Epidermal melanocyte (primary cell): ENCODE data around the gene C2.

ENCODE experiments used
- DNase-seq: peaks from one replicate; pipeline ENCODE4 v3.0.0; 2011; ENCODE audit warnings: low spot score; ENCODE audit not compliant: insufficient read length

The C2 gene

GRCh38 chr6:31954511-31954910 lies 27.0 kb downstream of the C2 start:
- DNase-seq, result no peak

DNA sequence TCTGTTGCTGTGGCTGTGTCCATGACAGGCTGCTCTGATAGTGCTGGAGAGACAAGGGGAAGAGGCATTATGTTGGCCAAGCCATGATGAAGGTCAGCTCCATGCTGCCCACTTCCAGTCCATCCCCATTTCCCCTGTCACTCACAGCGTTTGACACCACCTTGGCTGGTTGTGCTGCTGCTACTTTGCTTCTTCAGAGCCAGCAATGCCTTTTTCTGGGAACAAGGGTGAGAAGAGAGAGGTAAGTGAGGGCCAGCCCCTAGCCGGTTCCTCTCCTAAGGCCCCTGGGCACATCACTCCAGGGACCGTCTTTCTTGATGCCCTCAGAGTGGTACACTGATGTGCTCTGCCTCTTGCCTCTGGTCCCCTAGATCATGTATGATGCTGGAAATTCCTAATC lies 29.3 kb downstream of the C2 start:
- no peak for DNase-seq

DNA sequence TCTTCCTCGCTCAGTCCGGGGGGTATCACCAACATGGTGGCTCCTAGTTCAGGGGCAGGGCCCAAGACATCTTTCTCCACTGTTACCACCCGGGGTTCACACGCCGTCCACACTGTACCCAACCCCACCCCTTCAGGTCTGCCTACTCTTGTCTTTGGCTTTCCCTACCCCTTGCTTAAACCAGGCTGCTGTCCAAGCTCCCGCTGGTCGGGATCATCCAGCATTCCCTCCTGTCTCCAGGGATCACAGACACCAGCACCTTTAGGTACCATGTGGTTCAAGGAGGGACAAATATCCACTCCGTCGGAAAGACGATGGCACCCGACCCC lies 30.9 kb downstream of the C2 start:
- no peak for DNase-seq

DNA sequence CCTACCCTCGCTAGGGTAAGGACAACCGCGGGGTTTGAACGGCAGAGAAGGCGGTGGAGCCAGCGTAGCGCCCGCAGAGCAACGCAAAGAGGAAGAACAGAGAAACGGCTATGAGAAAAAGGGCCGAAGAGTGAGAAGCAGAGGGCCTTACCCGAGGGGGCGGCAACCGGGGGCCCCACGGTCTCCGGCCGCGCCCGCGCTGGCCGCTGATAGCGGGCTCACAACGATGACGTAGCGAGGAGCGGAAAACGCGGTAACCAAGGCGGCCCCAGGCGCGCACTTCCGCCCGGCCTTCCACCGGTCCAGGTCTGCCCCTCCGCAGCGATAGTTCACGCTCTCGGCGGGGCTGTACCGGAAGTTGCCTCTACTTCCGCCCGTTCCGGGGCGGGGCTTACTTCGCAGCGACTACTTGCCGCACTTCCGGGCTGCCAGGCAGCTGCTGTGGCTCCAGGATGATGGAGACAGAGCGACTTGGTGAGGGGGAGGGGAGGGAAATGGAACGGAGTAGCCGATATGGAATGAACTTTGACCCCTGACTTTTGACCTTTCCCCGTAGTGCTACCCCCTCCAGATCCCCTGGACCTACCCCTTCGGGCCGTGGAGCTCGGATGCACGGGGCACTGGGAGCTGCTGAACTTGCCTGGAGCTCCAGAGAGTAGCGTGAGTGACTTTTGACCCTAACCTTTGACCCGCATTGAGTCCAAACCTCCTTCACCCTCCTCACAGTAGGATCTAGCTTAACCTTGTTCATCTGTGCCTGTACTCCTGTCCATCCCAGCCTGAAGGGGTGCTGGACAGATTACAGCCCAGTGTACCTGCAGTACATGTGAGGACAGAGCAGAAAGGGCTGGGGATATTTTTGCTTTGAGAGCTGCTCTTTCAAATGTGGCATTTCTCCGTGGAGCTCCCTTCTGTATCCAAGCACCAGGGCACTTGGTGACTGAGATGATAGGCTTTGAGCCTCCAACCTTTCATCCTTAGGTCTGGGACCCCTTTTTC lies 31.5 kb downstream of the C2 start, which contains the start of the genes NELFE and SKIC2:
TSS of gene NELFE (minus strand) at position 231 of the 999 bp plus-strand sequence. CDS start 525 bp downstream, outside the sequence.
TSS of gene SKIC2 (plus strand) at position 435 of the 999 bp plus-strand sequence. CDS start at position 453, 18 bp downstream.
- DNase-seq, result peak; percentile 99

GRCh38 chr6:31961616-31962015 lies 34.1 kb downstream of the C2 start:
- no peak for DNase-seq

DNA sequence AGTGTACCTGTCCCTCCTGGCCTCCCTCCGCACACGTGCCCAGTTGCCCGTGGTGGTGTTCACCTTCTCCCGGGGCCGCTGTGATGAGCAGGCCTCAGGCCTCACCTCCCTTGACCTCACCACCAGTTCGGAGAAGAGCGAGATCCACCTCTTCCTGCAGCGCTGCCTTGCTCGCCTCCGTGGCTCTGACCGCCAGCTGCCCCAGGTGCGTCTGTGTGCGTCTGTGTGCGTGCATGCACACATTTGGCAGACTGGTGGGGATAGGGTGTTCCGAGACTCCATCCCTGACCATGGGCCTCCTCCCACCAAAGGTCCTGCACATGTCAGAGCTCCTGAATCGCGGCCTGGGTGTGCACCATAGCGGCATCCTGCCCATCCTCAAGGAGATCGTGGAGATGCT lies 36.4 kb downstream of the C2 start:
- DNase-seq, result no peak

DNA sequence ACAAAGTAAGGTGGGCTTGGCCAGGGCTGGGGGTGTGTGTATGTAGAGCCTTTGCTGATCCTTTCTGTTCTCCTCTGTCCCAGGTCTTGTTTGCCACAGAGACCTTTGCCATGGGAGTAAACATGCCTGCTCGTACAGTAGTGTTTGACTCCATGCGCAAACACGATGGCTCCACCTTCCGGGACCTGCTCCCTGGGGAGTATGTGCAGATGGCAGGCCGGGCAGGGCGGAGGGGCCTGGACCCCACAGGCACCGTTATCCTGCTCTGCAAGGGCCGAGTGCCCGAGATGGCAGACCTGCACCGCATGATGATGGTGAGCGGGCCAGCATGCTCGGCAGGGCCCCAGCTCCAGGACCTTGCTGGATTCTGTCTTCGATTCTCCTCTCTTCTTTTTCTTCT lies 38.2 kb downstream of the C2 start:
- DNase-seq, result no peak

GRCh38 chr6:31966506-31966905 lies 39.0 kb downstream of the C2 start:
- DNase-seq, result no peak

GRCh38 chr6:31966997-31967925 lies 39.7 kb downstream of the C2 start:
- DNase-seq, result no peak

DNA sequence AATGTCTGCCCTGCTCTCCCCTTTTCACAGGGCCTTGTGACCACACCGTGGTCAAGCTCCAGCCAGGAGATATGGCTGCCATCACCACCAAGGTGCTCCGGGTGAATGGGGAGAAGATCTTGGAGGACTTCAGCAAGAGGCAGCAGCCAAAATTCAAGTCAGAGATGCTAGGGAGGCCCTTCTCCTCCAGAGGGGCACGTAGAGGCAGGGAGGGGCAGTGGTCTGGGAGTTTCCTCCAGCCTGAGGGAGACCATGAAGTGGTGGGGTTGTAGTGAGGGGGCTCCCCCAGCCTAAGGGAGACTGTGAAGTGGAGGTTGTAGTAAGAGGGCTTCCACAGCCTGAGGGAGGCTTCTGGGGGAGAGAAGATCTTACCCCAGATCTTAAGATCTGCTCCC lies 40.4 kb downstream of the C2 start:
- no peak for DNase-seq

GRCh38 chr6:31968326-31968725 lies 40.8 kb downstream of the C2 start:
- DNase-seq, result no peak

DNA sequence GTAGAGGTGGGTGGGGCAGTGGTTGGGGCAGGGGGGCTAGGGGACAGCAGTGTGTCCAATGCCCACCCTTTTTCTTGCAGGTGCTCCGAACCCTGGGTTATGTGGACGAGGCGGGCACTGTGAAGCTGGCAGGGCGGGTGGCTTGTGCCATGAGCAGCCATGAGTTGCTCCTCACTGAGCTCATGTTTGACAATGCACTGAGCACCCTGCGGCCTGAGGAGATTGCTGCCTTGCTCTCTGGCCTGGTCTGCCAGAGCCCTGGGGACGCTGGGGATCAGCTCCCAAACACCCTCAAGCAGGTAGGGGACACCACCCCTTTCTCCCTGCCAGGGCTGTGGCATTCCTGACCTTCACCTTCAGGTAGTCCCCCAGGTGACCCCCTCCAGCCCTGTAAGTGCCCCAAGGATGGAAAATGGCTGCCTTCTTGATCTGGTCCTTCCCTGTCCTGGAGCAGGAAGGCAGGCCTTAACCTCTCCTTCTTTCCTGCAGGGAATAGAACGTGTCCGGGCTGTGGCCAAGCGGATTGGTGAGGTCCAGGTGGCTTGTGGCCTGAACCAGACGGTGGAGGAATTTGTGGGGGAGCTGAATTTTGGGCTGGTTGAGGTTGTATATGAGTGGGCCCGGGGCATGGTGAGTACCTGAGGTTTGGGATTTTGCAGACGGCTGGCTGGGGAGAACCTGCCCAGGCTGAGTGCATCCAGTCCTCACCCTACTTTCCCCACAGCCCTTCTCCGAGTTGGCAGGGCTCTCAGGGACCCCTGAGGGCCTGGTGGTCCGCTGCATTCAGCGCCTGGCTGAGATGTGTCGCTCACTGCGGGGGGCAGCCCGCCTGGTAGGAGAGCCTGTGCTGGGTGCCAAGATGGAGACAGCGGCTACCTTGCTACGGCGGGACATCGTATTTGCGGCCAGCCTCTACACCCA lies 41.5 kb downstream of the C2 start:
- no peak for DNase-seq

DNA sequence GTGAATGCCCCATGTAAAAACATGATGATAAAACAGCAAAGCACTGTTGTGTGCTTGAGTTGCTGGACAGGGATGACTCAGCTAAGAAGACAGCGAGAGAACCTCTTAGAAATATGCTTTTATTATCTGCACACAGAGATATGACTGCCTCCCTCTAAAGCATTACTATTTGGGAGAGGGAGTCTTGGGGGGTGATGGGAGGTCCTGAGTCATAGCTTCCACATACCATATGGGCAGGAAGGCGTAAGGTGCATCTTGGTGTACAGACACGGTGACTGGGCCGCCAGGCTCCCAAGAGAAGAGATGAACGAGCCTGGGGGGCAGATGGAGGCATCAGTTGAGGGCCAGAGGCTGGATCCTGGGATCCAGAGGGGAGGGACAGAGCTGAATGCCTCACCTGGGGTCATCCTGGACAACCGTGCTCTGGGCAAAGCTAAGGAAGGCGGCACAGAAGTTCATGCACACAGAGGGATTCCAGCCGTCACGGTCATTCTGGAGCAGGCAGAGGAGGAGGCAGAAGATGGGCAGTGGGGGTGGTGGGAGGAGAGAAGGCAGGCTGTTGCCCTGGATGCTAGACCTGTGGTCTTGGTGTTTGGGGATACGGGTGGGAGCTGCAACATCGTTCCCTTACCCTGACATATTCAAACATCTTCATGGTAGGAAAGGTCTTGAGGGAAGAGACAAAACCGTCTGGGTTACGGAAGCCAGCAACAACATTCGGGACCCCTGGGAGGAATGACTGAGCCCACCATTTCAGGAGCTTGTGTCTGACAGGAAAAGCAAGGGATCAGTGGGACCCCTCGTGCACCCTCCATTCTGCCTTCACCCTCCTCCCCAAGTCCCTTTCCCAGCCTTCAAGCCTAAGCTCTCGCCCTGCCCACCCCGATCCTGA lies 42.4 kb downstream of the C2 start:
- DNase-seq, result no peak

GRCh38 chr6:31970604-31971271 lies 43.2 kb downstream of the C2 start:
- DNase-seq, result no peak

GRCh38 chr6:31971279-31971992 lies 43.9 kb downstream of the C2 start:
- no peak for DNase-seq

GRCh38 chr6:31971993-31972708 lies 44.6 kb downstream of the C2 start, which contains the start of gene DXO:
DXO (minus strand) TSS chr6:31972138; CDS start chr6:31971675, 463 bp downstream.
- DNase-seq, result peak; percentile 100

GRCh38 chr6:31972709-31973350 lies 45.3 kb downstream of the C2 start:
- no peak for DNase-seq
